ENCODE data around the gene ROS1.
"Not testable (repeated sequence)": the region's sequence is repeated elsewhere in the genome, so short reads cannot be mapped to it uniquely, and the experiment has no call there.

GRCh38 chr6:117372289-117372688 is 53.5 kb downstream of the ROS1 start:
- not testable (repeated sequence) for TF ChIP-seq CTCF (IDR thresholded peaks at IDR 0.05); EP300 (IDR thresholded peaks at IDR 0.05); POLR2A (IDR thresholded peaks at IDR 0.05; ENCODE audit: low read depth)
